ENCODE data around the gene MTFP1. TPM values are rescaled to one million over a fixed set of nuclear protein-coding genes. Genes with fewer than 3 reads are reported as not detected.

Gene MTFP1
- total and polyA plus RNA-seq, 9 of the 15 experiments (the other 6 are each of a cell fraction or from before 2014, with no cell fraction given), result 10.7 to 52.0 (median 30.1) TPM

DNA sequence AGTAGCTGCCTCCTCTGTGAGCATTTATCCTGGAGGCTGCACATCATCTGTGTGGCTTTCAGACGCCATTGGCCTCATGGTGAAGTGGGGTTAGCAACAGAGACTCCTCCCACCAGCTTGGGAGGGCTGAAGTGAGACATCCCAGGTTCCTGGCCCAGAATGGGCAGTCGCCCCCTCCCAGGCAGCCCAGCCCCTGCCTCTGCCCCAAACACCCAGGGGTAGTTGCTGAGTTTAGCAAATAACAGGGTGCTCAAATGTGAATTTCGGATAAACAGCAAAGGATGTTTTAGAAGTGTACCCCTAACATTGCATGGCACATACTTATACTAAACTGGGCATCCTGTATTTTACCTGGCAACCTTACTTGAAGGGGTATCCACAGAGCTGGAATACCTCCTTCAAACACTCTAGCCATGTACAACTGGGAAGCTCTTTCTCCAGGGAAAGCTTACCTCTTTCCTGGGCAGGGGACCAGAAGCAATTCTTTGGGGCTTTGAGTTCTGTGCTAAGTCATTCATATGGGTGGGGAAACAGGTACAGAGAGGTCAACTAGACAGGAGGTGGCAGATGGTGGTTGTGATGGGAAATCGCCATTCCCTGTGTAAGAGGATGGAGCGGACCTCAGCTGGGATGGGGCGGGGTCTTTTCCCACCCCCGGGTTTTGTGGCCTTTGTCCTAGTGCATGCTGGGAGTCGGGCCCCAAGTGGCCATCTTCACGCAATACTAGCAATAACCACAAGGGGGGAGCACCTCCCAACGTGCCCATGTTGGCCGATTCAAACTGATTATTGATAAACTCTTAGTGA lies 19.3 kb downstream of the MTFP1 start (continued):
- TF ChIP-seq, protein P1, sequence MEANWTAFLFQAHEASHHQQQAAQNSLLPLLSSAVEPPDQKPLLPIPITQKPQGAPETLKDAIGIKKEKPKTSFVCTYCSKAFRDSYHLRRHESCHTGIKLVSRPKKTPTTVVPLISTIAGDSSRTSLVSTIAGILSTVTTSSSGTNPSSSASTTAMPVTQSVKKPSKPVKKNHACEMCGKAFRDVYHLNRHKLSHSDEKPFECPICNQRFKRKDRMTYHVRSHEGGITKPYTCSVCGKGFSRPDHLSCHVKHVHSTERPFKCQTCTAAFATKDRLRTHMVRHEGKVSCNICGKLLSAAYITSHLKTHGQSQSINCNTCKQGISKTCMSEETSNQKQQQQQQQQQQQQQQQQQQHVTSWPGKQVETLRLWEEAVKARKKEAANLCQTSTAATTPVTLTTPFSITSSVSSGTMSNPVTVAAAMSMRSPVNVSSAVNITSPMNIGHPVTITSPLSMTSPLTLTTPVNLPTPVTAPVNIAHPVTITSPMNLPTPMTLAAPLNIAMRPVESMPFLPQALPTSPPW (CRISPR knock-in tag; IDR thresholded peaks at IDR 0.05), result peak; percentile 8; the same call in 1 of the 2 replicates
- TF ChIP-seq ZNF507 (tag; conservative IDR thresholded peaks at IDR 0.05), result no peak
- TF ChIP-seq RBM39 (optimal IDR thresholded peaks at IDR 0.05; ENCODE audit: low read depth, low read length), result no peak
- no peak for TF ChIP-seq TOE1 (IDR thresholded peaks at IDR 0.05; ENCODE audit: borderline replicate concordance)
- TF ChIP-seq TOE1 (CRISPR knock-in tag; IDR thresholded peaks at IDR 0.05; ENCODE audit: borderline replicate concordance, low read depth), result no peak
- TF ChIP-seq HLTF (IDR thresholded peaks at IDR 0.05), result no peak
- no peak for TF ChIP-seq PHTF2 (CRISPR knock-in tag; IDR thresholded peaks at IDR 0.05)
- TF ChIP-seq NFXL1 (CRISPR knock-in tag; IDR thresholded peaks at IDR 0.05), result no peak
- TF ChIP-seq, protein P2, sequence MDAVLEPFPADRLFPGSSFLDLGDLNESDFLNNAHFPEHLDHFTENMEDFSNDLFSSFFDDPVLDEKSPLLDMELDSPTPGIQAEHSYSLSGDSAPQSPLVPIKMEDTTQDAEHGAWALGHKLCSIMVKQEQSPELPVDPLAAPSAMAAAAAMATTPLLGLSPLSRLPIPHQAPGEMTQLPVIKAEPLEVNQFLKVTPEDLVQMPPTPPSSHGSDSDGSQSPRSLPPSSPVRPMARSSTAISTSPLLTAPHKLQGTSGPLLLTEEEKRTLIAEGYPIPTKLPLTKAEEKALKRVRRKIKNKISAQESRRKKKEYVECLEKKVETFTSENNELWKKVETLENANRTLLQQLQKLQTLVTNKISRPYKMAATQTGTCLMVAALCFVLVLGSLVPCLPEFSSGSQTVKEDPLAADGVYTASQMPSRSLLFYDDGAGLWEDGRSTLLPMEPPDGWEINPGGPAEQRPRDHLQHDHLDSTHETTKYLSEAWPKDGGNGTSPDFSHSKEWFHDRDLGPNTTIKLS (IDR thresholded peaks at IDR 0.05; ENCODE audit: borderline replicate concordance, low read depth), result no peak
- no peak for TF ChIP-seq CBX3 (IDR thresholded peaks at IDR 0.05; ENCODE audit: borderline replicate concordance in 1 of 2, low read length in 2 of 2)
- TF ChIP-seq SNRNP70 (optimal IDR thresholded peaks at IDR 0.05; ENCODE audit: low read depth, low read length), result peak; percentile 49
- no peak for TF ChIP-seq CREBBP (IDR thresholded peaks at IDR 0.05; ENCODE audit: low read depth, low read length)
- no peak for TF ChIP-seq ZNF830 (CRISPR knock-in tag; IDR thresholded peaks at IDR 0.05)
- TF ChIP-seq GATAD2A (IDR thresholded peaks at IDR 0.05), result no peak
- TF ChIP-seq MTF1 (CRISPR knock-in tag; IDR thresholded peaks at IDR 0.05; ENCODE audit: borderline replicate concordance), result no peak
- no peak for TF ChIP-seq NR2C1 (IDR thresholded peaks at IDR 0.05)
- no peak for TF ChIP-seq NR2C1 (tag; IDR thresholded peaks at IDR 0.05)
- no peak for TF ChIP-seq ARID2 (IDR thresholded peaks at IDR 0.05)
- TF ChIP-seq ZC3H11A (IDR thresholded peaks at IDR 0.05; ENCODE audit: low read depth, low read length), result no peak
- no peak for TF ChIP-seq HCFC1 (IDR thresholded peaks at IDR 0.05; ENCODE audit: low read depth, low read length)
- 0 out of 2 replicates have a peak, but pooled peaks have one; percentile 65 for TF ChIP-seq ELF4 (CRISPR knock-in tag; IDR thresholded peaks at IDR 0.05)
- TF ChIP-seq, protein P3, sequence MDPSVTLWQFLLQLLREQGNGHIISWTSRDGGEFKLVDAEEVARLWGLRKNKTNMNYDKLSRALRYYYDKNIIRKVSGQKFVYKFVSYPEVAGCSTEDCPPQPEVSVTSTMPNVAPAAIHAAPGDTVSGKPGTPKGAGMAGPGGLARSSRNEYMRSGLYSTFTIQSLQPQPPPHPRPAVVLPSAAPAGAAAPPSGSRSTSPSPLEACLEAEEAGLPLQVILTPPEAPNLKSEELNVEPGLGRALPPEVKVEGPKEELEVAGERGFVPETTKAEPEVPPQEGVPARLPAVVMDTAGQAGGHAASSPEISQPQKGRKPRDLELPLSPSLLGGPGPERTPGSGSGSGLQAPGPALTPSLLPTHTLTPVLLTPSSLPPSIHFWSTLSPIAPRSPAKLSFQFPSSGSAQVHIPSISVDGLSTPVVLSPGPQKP (CRISPR knock-in tag; IDR thresholded peaks at IDR 0.05), result no peak
- peak; percentile 92 for TF ChIP-seq PML (IDR thresholded peaks at IDR 0.05; ENCODE audit: low read length)
- TF ChIP-seq, protein P4, sequence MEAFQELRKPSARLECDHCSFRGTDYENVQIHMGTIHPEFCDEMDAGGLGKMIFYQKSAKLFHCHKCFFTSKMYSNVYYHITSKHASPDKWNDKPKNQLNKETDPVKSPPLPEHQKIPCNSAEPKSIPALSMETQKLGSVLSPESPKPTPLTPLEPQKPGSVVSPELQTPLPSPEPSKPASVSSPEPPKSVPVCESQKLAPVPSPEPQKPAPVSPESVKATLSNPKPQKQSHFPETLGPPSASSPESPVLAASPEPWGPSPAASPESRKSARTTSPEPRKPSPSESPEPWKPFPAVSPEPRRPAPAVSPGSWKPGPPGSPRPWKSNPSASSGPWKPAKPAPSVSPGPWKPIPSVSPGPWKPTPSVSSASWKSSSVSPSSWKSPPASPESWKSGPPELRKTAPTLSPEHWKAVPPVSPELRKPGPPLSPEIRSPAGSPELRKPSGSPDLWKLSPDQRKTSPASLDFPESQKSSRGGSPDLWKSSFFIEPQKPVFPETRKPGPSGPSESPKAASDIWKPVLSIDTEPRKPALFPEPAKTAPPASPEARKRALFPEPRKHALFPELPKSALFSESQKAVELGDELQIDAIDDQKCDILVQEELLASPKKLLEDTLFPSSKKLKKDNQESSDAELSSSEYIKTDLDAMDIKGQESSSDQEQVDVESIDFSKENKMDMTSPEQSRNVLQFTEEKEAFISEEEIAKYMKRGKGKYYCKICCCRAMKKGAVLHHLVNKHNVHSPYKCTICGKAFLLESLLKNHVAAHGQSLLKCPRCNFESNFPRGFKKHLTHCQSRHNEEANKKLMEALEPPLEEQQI (IDR thresholded peaks at IDR 0.05), result no peak
